ENCODE data around the gene GNB1.

GNB1 gene

DNA sequence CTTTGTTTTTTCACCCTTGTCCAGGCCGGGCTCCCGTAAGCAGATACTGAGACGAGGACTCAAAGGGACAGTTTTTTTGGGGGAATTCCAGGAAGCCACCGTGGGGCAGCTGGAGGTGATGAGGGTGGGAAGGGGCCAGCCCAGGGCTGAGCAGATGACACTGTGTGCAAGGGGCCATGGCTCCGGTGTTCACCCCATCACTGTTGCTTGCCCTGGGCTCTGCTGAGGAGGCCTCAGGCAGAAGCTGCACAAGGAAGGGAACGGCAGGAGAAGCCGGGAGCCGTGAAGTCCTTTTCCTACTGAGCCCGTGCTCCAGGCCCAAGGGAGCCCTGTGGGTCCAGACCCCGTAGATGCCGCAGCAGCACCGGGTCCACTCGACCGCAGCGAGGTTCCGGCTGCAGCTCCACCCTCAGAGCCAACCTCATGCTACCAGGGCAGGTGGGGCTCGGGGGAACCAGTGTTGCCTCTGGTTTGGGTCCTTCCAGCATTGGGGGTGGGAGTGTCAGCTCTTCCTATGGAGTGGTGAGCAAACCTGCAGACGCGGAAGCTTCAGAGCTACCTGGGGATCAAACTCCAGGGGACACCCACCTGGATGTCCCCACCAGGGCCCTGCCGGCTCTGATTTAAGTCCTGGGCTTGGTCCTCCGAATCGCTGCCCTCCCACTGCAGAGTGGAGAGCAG lies 19.9 kb upstream of the GNB1 start:
- DNase-seq (ENCODE audit: low read depth in 2 of 3, low spot score in 2 of 3), result no peak

DNA sequence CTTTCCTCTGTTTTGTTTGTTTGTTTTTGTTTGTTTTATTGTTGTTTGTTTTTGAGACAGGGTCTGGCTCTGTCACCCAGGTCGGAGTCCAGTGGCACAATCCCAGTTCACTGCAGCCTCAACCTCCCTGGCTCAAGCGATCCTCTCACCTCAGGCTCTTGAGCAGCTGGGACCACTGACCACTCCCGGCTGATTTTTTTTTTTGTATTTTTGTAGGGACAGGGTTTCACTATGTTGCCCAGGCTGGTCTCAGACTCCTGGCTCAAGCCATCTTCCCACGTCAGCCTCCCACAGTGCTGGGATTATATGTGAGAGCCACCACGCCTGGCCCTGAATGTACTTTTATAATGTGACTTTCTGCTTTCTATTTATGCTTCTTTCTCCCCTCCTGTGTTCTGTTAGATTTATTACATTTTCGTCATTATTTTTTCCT lies 19.2 kb upstream of the GNB1 start:
- DNase-seq (ENCODE audit: low read depth in 2 of 3, low spot score in 2 of 3), result no peak

DNA sequence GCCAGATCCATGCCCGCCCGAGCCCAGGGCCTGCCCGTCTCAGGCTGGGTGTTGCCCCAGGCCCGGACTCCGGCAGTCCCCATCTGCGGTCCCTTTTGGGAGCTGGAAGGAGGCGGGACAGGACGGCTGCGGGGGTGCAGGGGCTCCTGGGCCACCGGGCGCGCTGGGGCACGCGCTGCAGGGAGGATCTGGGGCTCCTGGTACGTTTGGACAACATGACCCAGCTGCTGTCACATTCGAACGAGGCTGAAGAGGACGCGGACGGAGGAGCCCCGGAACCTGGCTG lies 17.6 kb upstream of the GNB1 start:
- peak in 1 of 3 experiments; percentile 37 for DNase-seq (ENCODE audit: low read depth in 2 of 3, low spot score in 2 of 3)

DNA sequence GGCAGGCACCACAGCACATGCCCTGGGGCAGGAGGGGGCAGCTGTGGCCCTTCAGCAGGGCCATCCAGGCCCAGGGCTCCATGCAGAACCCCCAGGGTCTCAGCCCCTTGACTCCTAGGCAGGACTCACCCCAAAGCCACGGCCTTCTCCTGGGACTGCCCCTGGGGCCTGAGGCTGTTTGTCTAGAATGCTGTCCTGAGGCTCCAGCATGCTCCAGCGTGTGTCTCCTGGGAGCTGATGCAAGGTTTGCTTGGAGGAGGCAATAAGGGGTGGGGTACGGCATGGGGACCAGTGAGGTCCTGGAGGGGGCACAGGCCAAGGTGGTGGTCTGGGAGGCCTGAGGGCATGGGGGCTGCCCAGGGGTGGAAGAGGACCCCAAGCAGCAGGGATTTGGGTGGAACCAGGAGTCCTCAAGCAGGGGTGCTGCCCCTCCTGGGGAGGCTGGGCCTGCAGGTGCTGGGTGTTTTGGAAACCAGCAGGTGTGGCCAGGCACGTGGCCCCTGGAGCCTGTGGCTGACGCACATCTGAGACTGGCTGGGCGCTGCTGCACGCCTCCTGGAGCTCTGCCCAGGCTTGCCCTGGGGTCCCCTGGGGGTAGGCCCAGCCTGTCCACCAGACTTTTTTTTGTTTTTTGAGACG lies 16.3 kb upstream of the GNB1 start:
- no peak for DNase-seq (ENCODE audit: low read depth in 2 of 3, low spot score in 2 of 3)

DNA sequence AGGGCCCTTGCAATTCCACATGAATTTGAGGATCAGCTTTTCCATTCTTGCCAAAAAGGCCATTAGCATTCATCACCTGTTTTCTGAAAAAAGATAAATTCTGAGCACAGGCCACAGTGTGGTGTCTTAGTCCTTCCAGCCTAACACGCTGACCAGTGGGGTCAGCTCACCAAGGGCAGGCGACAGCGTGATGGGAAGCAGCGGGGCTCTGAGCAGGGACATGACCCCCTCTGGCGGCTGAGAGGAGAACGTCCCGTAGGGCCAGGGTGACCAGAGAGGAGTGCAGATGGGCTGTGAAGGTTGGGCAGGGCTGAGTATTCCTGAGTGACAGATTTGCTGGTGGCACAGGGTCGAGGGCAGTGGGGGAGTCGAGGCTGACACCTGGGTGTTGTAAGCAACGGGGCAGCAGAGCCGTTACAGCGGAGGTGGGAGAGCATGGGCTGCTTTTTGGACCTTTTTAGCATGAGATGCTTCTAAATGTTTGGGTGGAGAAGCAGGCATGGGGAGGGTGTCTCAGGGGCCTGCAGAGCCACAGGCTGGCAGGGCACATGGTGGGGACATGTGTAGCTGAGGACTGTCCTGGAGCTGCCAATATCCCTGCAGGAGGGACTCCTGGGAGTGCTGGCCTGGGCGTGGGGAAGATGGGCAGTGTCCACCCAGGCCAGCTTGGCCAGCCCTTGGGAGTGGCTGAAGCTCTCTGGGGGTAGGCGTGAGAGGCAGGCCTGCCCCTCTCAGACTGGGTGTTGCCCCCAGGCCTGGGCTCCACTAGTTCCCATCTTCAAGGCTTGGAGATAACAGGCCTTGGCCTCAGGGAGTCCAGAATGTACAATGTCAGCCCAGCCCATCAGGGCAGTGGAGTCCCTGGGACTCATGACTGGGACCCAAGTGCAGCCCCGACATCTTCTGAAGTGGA lies 15.6 kb upstream of the GNB1 start:
- DNase-seq (ENCODE audit: low read depth in 2 of 3, low spot score in 2 of 3), result peak in 2 of 3 experiments; percentile 33 to 45

DNA sequence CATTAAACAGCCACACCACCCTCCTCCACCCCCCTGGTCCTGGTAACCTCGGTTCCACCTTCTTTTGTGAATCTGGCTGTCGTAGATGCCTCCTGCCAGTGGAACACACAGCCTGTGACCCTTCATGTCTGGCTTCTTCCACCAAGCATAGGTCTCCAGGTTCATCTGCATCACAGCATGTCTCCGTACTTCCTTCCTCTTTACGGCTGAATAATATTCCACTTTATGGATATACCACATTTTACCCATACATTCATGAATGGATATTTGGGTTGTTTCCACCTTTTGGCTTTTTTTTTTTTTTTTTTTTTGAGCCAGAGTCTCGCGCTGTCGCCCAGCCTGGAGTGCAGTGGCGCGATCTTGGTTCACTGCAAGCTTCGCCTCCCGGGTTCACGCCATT lies 12.3 kb upstream of the GNB1 start:
- no peak for DNase-seq (ENCODE audit: low read depth in 2 of 3, low spot score in 2 of 3)

DNA sequence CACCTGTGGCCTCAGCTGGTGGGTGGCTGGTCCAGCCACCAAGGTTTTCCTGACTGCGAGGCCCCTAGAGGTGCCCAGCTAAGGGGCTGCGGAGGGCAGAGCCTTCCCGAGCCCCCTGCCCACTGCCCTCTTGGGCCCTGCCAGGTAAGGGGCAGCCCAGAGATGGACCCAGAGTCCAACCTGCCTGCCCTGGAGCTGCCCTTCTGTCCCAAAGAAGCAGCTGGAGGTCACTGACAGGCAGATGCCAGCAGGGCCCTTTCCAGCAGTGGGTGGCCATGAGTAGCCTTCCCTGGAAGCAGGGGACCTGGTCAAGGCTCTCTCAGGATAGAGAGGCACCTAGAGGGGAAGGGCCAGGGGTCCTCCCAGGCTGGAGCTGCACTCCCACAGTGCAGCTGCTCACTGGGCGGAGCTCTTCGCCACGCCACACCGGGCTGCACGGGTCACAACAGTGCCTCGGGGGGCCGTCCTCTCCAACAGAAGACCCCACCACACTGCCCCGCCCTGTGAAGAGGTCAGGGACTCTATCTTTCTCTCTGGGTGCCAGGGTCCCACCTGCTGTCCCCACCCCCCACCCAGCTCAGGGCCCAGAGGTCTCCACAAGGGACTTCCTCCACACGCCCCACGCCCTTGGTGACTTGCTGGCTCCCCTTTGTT lies 10.9 kb upstream of the GNB1 start:
- no peak for DNase-seq (ENCODE audit: low read depth in 2 of 3, low spot score in 2 of 3)

DNA sequence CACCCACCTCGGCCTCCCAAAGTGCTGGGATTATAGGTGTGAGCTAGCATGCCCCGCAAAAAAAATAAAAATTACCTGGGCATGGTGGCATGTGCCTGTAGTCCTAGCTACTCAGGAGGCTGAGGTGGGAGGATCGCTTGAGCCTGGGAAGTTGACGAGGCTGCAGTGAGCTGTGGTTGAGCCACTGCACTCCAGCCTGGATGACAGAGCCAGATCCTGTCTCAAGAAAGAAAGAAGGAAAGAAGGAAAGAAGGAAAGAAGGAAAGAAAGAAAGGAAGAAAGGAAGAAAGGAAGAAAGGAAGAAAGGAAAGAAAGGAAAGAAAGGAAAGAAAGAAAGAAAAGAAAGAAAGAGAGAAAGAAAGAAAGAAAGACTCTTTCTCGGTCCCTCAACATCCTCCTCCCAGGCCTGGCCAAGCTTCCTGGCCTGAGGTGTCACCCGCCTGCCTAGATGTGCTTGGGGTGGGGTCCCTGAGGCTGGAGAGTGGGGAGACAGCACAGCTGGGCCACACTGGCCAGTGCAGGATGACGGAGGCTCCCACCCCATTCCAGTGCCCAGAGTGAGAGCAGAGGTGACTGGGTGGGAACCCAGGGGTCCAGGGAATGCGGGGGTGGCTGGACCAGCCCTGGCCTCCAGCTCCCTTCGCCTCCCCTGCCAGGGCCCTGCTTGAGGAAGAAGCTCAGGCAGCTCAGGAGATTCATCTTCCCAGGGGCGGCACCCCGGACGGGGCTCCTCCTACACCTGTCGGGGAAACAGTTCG lies 10.2 kb upstream of the GNB1 start:
- DNase-seq (ENCODE audit: low read depth in 2 of 3, low spot score in 2 of 3), result no peak

DNA sequence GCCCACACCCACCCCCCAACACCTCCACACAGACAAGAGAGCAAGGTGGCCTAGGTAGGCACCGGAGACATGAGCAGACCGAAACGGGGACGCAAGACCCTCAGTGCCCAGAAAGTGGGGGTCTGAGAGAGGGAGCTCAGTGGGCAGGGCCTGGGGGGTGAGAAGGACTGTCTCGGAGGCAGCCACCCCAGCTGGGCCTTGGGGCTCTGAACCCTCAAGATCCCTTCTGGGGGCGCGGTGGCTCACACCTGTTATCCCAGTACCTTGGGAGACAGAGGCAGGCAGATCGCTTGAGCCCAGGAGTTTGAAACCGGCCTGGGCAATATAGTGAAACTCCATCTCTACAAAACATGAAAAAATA lies 9.1 kb upstream of the GNB1 start:
- no peak for DNase-seq (ENCODE audit: low read depth in 2 of 3, low spot score in 2 of 3)

DNA sequence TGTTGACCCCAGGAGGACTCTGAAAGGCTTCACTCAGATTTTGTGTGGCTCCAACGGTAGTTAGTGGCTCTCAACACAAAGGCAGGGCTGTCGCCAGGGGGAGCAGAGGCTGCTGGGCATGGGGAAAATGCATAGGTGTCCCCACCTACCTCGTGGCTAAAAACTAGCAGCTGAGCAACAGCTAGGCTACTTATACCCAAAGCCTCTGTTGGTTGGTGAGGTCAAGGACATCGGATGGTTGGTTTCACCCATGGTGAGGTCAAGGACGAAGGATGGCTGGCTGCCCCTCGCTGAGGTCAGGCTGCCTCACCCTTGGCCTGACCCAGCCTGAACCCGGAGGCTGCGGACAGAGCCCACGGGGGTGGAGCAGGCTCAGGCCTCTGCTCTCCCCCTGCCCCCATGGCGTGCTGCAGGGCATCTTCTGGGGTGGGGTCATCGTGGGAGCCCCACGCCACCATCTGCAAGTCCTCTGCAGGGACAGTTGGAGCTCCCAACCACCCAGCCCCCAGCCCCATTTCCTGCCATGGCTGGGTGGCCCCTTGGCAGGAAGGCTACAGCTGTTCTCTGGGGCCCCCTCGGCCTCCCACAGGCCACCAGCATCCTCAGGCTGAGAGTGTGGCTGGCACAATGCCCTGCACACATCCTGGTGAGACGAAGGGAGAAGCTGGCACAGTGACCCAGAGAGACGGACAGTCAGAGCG lies 8.5 kb upstream of the GNB1 start:
- DNase-seq (ENCODE audit: low read depth in 2 of 3, low spot score in 2 of 3), result no peak

DNA sequence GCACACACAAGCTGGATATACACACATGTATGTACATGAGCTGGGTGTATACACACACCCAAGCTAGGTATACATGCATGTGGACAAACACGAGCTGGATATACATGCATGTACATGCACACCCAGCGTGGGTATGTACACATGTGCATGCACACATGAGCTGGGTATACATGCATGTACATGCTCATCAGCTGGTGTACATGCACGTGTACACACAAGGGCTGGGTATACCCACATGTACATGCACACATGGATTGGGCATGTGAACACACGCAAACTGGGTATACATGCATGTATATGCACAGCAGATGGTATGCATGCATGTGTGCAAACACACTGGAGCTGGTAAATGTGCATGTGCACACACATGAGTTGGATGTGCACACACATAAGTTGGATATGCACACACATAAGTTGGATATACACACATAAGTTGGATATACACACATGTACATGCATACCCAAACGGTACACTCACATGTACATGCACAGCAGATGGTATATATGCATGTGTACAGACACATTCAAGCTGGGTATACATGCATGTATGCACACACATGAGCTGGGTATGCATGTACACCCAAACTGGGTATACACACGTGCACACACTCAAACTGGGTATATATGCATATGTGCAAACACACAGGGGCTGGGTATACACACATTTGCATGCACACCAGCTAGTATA lies 7.5 kb upstream of the GNB1 start:
- DNase-seq (ENCODE audit: low read depth in 2 of 3, low spot score in 2 of 3), result no peak

DNA sequence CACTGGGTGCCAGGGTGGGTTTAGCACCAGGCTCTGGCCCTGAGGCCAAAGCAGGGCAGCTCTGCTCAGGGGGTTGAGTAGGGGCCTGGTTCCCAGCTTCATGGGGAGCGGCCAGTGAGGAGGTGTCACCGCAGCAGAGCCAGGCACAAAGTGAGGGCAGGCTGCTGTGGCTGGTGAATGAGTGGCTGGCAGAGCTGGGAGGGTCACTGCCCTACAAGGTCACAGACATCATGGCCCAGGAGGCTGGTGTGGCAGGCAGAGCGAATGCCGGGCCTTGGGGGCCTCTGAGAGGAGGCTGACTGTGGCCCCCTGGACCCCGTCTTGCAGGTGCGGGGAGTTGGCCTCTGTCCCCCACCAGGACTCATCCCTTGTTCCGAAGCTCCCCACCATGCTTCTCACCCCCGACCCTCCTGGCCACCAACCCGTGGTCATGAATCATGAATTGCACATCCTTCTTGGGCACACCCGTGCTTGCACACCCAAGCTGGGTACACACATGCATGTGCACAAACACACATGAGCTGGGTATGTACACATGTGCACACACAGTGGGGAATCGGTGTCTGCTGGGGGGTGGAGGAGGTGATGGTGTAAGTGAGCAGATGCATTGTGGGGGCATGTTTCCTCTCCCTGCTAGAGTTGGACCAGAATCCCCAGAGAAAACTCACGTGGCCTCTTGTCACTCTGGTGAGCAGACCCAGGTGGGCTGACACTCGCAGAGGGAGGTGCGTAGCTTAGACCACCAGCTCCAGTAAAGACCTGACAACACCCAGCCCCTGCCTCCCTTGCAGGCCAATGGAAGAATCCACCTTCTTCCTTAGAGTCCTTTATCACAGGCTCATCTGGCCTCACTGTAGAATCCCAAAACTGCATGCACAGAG lies 4.8 kb upstream of the GNB1 start:
- no peak for DNase-seq (ENCODE audit: low read depth in 2 of 3, low spot score in 2 of 3)

DNA sequence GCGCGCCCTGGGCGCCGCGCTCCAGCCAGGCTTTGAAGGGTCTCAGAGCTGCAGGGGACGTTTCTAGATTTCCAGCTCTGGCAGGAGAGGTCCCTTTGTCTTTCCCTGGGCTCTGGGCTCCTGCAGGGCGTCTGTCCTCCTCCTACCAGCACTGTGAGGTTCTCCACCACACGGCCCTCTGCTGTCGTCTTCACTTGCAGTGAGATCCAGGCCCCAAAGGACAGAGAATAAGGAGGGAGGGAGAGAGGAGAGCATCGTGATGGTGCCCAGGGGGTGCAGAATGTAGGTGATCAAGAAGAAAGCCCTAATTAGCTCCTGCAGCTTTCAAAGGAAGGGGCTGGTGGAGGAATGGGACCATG lies 4.2 kb upstream of the GNB1 start:
- DNase-seq (ENCODE audit: low read depth in 2 of 3, low spot score in 2 of 3), result no peak

DNA sequence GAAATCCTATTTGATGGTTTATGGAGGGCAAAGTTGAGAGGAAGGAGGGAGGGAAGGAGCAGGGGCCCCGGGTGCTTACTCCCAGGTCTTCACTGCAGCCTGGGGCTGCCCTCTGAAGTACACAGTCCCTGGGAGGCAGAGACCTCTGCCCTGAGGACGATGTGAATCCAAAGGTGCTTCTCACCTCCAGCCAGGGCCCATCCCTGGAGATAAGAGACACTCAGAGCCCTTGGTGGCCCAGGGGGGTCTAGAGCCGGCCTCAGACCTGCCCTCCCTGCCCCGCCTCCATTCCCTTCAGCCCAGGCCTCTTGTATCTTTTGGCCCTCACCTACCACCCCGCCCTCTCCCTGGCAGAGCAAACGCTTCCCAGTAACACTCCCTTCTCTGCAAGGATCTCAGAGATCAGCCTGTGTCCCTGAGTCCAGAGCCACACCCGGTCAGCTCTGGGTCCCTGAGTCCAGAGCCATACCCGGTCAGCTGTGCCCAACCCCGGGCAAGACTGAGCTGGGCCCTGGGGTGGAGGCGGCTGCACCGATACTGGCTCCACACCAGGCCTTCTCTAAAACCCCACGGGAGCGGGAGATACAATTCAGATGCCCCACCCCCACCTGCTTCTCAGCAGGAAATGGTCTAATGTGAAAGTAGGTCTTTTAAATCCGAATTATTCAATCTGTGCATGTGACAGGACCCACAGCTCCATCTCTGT lies 3.6 kb upstream of the GNB1 start:
- no peak for DNase-seq (ENCODE audit: low read depth in 2 of 3, low spot score in 2 of 3)

DNA sequence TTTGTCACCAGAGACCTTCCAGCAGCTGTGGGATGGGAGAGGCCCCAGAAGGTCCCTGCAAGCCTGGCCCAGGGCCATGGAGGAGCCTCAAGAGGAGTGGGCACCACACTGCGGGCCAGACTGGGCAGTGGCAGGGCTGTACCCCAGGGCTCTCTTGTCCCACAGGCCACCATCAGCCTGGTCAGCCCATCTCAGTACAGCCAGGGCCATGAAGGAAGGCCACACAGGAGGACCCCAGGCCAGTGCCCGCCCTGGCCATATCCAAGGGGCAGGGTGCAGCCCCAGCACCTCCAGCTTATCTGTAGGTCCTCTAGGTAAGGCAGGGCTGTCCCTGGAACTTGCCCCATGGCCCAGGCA lies 3.1 kb upstream of the GNB1 start:
- no peak for DNase-seq (ENCODE audit: low read depth in 2 of 3, low spot score in 2 of 3)

DNA sequence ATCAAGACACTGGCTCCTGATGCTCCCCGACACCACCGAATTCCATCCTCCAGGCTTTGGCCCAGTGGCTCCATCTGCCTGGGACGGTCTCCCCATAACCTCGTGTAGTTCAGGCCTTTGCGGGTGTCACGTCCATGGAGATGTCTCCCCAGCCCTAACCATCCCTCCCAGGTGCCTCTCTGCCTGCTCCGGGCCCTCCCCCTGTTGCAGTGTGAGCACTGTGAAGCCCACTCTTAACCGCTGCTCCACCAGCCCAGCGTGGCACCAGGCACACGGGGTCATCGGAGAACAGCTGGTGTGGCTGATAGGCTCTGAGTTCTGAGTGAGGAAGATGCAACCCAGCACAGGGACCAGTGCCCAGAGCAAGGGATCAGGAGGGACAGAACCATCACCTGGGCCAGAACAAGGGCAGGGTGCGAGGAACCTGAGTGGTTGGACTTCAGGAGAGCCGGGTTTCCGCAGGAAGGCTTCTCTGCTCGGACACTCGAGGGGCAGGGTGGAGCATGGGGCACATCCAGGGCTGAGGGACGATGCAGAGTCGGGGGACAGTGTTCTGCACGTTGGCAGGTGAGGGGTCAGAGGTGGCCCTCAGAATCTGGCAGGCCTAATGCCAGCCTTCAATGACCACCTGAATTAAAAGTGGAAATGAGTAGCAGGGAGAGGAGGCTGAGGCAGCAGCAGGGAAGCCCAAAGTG lies 2.6 kb upstream of the GNB1 start:
- no peak for DNase-seq (ENCODE audit: low read depth in 2 of 3, low spot score in 2 of 3)

DNA sequence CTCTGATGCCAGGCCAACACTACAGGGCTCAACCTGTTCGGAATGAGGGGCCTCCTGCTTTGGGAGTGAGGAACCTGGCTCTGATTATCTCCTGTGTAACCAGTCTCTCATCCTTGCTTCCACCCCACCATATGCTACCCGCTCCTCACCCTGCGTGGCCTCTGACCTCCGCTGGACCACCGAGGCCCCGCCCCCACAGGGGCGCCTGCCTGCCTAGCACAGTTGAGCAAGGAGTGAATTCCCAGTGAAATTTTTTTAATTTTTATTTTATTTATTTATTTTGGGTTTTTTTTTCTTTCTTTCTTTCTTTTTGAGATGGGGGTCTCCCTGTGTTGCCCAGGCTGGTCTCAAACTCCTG lies 1.9 kb upstream of the GNB1 start:
- DNase-seq (ENCODE audit: low read depth in 2 of 3, low spot score in 2 of 3), result no peak
